HG03139 (cell line): ENCODE results near the gene SLC34A1.

Source experiments
- ATAC-seq: cut with Tn5 transposase; IDR thresholded peaks from one replicate; pipeline ENCODE4 v1.9.1; 2021; ENCODE audit not compliant: unreplicated experiment

The SLC34A1 gene

DNA sequence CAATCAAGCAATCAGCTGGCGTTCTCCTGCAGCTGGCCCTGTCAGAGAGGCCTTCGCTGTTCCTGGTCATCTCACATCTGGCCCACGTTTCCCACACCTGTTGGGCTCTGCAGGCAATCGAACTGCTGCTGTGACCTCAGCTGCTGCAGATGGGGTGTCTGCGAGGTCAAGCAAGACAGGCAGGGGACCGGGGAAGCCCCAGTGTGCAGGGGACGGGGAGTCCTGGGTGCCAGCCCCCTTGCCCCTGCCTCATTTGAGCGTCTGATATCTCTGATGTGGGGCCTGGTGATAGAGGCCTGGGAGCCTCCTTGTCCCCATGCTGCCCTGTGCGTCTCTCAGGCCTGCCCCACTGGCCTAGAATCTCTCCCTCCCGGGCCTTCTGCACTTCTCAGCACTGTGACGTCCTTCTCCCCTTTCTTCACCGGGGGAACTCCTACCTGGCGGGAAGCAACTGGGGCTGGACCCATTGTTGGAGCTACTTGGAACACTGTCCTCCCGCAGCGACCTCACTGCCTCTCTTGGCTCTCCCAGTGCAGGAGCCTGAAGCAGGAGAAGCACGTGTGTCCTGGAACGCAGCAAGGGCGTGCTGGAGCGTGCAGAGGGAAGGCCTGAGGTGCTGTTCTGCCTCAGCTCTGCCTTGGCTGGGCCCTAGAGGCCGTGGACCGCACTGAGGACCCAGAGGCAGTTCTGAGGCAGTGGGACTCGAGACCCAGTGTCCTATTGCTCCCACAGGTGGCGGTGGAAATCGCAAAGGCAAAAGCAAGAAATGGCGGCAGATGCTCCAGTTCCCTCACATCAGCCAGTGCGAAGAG, 46.1 kb downstream of the SLC34A1 start:
- ATAC-seq: no peak

DNA sequence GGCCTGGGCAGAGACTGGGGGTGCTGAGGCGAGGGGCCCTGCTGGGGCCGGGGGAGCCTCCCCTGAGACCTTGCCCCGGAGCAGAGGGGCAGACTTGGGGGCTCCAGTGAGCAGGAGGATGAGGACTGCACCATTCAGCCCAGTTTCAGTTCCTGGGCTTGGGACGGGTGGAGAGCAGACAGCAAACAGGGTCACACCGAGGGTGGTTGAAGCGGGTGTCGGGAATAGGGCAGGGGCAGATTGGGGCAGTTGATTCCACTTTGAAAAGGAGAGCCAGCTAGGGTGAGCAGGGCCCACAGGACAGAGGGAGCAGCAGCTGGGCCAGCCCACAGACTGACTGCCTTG, 46.7 kb downstream of the SLC34A1 start:
- no peak for ATAC-seq

DNA sequence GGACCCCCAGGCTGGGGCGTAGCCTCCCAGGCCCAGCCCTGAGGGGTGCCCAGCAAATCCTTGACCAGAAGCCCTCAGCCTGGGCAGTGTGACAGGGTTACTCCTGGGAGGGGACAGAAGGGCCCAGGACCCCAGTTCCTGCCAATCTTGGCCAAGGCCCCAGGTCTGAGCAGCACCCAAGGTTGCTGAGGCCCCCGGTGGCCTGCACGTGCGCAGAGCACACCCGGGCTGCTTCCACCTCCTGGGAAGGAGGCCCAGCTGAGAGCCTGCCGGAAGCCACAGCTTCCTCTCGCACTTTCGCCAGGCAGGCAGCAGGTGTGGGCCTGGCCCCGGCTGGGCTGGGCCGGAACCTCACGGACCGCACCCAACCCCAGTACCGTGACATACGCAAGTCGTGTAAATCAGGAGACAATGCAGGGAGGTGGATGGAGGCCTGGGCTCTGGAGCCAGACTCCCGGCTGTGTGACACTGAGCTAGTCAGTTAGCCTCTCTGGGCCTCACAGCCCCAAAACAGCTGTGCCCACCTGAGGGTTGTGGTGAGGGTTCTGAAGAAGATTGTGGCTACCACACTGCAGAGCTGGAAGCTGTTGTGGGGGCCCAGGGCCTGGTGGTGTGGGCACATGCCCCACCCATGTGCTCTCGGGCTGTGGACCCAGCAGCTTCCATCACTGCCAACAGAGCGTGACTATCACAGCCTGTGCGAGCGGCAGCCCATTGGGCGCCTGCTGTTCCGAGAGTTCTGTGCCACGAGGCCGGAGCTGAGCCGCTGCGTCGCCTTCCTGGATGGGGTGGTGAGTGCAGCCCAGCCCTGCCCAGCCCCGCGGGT, 47.3 kb downstream of the SLC34A1 start:
- peak; percentile 38 for ATAC-seq

DNA sequence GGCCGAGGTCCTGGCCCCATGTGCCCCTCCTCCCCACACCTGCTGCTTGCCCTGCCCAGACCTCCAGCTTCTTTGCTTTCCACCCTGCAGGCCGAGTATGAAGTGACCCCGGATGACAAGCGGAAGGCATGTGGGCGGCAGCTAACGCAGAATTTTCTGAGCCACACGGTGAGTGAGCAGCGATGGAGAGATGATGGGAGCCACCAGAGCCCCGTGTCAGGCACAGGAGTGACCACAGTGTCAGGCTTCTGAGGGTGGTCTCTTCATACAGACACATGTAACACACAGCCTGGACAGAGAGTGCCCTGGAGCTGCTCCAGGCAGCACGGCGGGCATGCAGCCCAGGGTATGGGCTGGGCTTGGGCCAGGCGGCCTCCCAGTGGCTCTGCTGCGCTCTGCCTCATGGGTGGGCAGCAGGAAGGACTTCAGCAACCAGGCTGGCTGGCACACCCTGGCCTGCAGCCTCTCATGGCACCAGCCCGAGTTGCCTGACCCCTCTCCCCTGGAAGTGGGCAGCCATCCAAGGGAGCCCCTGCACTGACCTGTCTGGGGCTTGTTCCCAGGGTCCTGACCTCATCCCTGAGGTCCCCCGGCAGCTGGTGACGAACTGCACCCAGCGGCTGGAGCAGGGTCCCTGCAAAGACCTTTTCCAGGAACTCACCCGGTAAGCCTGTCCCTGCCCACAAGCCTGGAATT, 48.1 kb downstream of the SLC34A1 start:
- ATAC-seq: no peak

GRCh38 chr5:177432839-177433657, 48.8 kb downstream of the SLC34A1 start:
- no peak for ATAC-seq

GRCh38 chr5:177433658-177434217, 49.5 kb downstream of the SLC34A1 start:
- ATAC-seq: no peak

DNA sequence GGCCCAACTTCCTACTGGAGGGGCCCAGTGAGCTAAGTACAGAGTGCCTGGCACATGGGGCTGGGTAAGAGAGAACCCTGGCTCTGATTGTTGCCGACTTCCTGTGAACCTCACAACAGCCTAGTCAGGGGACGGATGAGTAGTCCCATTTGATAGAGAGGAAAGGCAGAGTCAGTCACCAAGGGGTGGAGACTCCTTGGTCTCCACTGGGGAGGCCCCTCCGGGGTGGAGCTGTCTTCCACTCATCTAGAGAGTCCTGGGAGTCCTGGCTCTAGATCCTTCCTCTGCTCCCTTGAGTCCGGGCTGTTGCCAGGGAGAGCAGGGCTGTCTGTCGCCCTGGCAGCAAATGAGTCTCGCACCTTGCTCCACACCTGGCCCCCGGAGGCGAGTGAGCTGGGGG, 50.2 kb downstream of the SLC34A1 start:
- ATAC-seq: no peak

DNA sequence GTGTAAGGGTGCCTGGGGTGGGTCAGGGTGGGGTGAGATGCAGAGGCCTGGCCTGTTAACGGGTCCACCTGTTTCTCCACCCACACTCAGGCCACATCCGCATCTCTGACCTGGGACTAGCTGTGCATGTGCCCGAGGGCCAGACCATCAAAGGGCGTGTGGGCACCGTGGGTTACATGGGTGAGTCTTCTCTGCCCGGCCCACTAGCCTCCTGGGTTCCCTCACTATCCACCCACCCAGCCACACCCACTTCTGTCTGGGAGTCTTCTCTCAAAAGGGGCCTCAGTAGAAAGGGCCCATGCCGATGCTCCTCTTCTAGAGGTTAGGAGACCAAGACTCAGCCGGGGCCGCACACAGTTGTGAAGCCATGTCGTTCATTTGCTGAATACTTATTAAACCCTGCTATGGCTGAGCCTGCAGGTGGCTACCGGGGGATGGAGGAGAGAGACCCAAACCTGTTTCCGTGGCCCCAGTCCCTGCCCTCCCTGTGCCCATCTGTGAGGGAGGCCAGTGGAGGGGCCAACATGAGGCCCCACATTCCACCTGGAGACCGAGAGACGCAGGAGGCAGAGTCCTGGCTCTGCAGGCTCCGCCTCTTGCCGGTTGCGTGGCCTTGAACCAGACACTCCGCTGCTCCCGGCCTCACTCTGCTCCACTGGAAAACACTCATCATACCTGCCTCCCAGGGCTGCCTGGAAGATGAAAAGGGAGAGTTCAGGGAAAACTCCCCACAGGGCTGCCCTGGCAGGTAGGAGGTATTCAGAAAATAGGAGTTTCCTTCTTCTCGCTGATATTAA, 50.9 kb downstream of the SLC34A1 start:
- ATAC-seq: no peak

DNA sequence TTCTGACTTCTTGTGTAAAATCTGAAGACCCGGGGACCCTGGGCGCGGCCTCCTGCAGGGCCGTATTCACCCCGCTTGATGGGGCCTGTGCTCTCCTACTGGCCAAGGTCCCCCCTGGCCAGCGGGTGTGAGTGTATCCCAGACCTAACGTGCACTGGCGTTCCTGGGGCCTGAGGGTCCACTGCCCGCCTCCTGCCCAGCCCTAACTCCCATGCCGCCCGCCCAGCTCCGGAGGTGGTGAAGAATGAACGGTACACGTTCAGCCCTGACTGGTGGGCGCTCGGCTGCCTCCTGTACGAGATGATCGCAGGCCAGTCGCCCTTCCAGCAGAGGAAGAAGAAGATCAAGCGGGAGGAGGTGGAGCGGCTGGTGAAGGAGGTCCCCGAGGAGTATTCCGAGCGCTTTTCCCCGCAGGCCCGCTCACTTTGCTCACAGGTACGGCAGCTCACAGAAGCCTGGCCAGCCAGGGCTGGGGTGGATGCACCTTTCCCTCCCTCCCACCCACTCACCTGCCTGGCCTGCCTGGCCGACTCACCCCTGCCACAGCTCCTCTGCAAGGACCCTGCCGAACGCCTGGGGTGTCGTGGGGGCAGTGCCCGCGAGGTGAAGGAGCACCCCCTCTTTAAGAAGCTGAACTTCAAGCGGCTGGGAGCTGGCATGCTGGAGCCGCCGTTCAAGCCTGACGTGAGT, 51.8 kb downstream of the SLC34A1 start:
- ATAC-seq: no peak

DNA sequence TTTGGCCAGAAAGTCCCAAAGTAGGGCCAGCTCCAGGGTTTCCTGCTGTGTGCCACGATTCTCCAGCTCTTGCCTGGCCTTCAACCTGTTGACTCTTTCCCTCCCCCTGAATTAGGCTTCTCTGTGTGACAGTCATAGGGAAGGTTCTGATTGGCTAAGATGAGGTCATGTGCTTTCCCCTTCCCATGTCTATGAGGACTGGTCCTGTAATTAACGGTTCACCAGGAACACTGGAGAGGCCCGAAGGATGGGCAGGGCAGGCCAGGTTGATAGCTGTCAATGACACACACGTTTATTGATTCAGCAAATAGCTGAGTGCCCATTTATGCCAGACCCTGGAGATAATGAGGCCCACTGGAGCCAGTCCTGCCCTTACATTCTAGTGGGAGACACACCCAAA, 53.4 kb downstream of the SLC34A1 start:
- ATAC-seq: no peak

DNA sequence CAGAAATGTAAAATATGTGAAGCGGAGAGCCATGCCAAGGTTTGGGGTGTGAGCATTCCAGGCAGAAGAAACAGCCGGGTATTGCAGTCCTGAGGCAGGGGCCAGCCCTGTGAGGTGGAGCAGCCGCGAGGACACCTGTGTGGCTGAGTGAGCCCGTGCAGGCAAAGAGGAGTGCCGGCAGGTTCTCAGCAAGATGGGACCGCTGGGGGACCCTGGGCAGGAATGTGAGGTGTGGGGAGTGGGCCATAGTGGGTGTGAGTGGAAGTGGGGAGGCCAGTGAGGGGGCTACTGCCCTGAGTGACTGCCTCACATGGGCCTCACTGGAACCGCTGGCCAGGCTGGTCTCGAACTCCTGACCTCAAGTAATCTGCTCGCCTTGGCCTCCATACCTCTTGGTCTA, 54.2 kb downstream of the SLC34A1 start:
- no peak for ATAC-seq

DNA sequence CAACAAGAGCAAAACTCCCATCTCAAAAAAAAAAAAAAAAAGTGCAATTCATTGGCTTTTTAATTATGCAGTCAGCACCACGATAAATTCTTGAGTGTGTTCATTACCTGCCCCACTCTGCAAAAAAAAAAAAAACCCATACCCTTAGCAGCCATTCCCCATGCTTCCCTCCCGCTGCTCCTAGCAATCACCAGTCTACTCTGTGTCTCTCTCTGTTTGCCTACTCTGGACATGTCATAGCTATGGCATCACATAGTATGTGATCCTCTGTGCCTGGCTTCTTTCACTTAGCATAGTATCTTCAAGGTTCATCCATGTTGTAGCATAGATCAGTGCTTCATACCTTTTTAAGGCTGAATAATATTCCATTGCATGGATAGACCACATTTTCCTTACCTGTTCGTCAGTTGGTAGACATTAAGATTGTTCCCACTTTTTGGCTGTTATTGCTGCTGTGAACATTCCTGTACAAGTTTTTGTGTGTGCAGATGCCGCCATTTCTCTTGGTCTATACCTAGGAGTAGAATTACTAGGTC, 55.4 kb downstream of the SLC34A1 start:
- no peak for ATAC-seq

DNA sequence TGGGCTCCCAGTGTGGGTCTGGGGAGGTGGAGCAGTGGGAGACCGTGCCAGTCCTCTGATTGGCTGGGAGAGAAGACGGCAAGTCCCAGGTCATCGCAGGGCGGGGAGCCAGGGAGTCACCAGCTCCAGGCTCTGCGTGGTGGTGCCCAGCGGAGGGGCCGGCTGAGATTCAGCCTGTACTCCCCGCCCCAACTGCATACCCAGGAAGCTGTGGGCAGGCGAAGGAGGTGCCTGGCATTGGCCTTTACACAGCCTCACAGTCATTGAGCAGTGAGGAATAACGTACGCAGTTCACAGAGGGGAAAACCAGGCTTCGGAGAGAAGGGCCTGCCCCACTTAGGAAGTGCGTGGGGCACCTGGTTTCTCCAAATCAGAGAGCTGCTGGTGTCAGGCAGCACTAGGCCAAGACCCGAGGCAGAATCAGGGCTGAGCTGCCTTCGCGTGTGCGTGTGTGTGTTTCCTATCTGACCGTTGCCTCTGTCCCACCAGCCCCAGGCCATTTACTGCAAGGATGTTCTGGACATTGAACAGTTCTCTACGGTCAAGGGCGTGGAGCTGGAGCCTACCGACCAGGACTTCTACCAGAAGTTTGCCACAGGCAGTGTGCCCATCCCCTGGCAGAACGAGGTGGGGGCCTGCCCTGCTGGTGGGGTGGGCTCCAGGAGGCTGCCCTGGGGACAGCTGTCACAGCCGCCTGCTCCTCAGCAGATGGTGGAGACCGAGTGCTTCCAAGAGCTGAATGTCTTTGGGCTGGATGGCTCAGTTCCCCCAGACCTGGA, 56.2 kb downstream of the SLC34A1 start:
- ATAC-seq: no peak

- ATAC-seq: no peak
These were observed 57.0 kb downstream of the SLC34A1 start for GRCh38 chr5:177440990-177441780.

GRCh38 chr5:177442066-177442826, 58.0 kb downstream of the SLC34A1 start:
- no peak for ATAC-seq

- no peak for ATAC-seq
These were observed 59.1 kb downstream of the SLC34A1 start for GRCh38 chr5:177443144-177443983.
